ENCODE results near the gene TBC1D22A.

GRCh38 chr22:47049078-47049624 is 286.7 kb downstream of the TBC1D22A start:
- no peak for TF ChIP-seq CTCF (IDR thresholded peaks at IDR 0.05)
- no peak for TF ChIP-seq POLR2AphosphoS5 (IDR thresholded peaks at IDR 0.05)
- TF ChIP-seq POLR2A (IDR thresholded peaks at IDR 0.05): no peak
- no peak for TF ChIP-seq EP300 (IDR thresholded peaks at IDR 0.05)

All from gastroesophageal sphincter (tissue), 3 donors.